Sigmoid colon (tissue), 7 donors: ENCODE data around the gene RSPH1. TPM values are rescaled to one million over a fixed set of nuclear protein-coding genes. Genes with fewer than 3 reads are reported as not detected.

ENCODE experiments used
- DNase-seq: peaks from one replicate; pipeline ENCODE4 v3.0.0-alpha.2; 2019
- H3K27ac ChIP-seq, 4 donors: fragments of 200-600 bp; sonication (generic); one replicate each; pipeline ENCODE4 v1.5.1; 2016 to 2019; ENCODE audit warnings: mild to moderate bottlenecking in 1 of 4
- H3K27me3 ChIP-seq, 3 donors: fragments of 200-600 bp; sonication (generic); one replicate each; pipeline ENCODE4 v1.5.1; 2019; ENCODE audit warnings: mild to moderate bottlenecking in 1 of 3
- H3K36me3 ChIP-seq, 4 donors: fragments of 200-600 bp; sonication (generic); one replicate each; pipeline ENCODE4 v1.5.1; 2016 to 2019
- H3K4me1 ChIP-seq, 4 donors: fragments of 200-600 bp; sonication (generic); one replicate each; pipeline ENCODE4 v1.5.1; 2017 to 2019
- H3K4me3 ChIP-seq, 4 donors: fragments of 200-600 bp; sonication (generic); one replicate each; pipeline ENCODE4 v1.5.1; 2017 to 2019; ENCODE audit warnings: mild to moderate bottlenecking in 2 of 4, moderate library complexity in 1 of 4
- H3K9me3 ChIP-seq, 4 donors: fragments of 200-600 bp in 3 of 4; sonication (generic) in 3 of 4; one replicate each; pipeline versions ENCODE4 v1.5.1 to v1.6.1; 2013 to 2019
- CTCF ChIP-seq, 4 experiments: fragments of 450-650 bp in 3 of 4; fragments of 200-600 bp in 1 of 4; IDR thresholded peaks; one replicate each; pipeline ENCODE4 v1.5.1; 2016 to 2019; ENCODE audit warnings: antibody characterized with exemption in 4 of 4, mild to moderate bottlenecking in 3 of 4, moderate library complexity in 2 of 4
- EP300 ChIP-seq, 4 donors: sonication (generic); formaldehyde crosslinking; IDR thresholded peaks; one replicate each; pipeline ENCODE4 v1.6.1; 2017; ENCODE audit warnings: antibody characterized with exemption in 4 of 4
- POLR2A ChIP-seq, 2 donors: fragments of 450-650 bp; IDR thresholded peaks; one replicate each; pipeline ENCODE4 v1.6.1; 2016; ENCODE audit warnings: antibody characterized with exemption in 2 of 2, mild to moderate bottlenecking in 2 of 2, moderate library complexity in 2 of 2
- POLR2AphosphoS5 ChIP-seq, 4 donors: sonication (generic); formaldehyde crosslinking; IDR thresholded peaks; one replicate each; pipeline ENCODE4 v1.6.1; 2017; ENCODE audit warnings: antibody characterized with exemption in 4 of 4
- WGBS, 2 donors: extraction: QIAGEN DNeasy Blood & Tissue Kit; methylation state at CpG; one replicate each; pipeline ENCODE4 v1.1.7; 2013; 5-methylcytosine and 5-hydroxymethylcytosine counted together
- intact Hi-C: fragments of 100-400 bp; cut with DNase I; formaldehyde crosslinking; loops from one replicate; pipeline ENCODE4 v1.15.1; 2023
- polyA plus RNA-seq, 3 donors: library from polyadenylated mRNA; stranded (reverse); fragments of 200-250 nt; gene quantifications; one replicate each; pipeline ENCODE4 v1.2.3, GENCODE V29; 2013
- total RNA-seq, 4 donors: library from RNA; depleted of rRNA; stranded (reverse); fragments of >200 nt; gene quantifications; one replicate each; pipeline ENCODE4 v1.1.0, GENCODE V29; 2016
- donor health status: healthy with polysubstance abuse.
- donor health status: Bipolar disorder and iron deficiency.
- donor health status: healthy.

RSPH1 gene
- total and polyA plus RNA-seq, 7 donors = 1.2 to 13.4 (median 3.0) TPM; not detected in 2

- no peak overlapping the region for H3K4me3 ChIP-seq
- H3K36me3 ChIP-seq = no peaks in the 10 kb centered on the region
- H3K9me3 ChIP-seq = no peaks in the 10 kb centered on the region
- peaks cover 0 to 6% (median 0%) of the 10 kb centered on the region in 4 donors for H3K4me1 ChIP-seq
- H3K27me3 ChIP-seq = no peaks in the 10 kb centered on the region
- 69 to 87% methylated on average over 3 of the region's 3 CpGs for WGBS, 2 donors
- intact Hi-C loops = no loop called here
- TF ChIP-seq POLR2A (IDR thresholded peaks at IDR 0.05) (no peak), CTCF (IDR thresholded peaks at IDR 0.05) (no peak), EP300 (IDR thresholded peaks at IDR 0.05) (no peak), POLR2AphosphoS5 (IDR thresholded peaks at IDR 0.05) (no peak)
- DNase-seq = no peak
- H3K27ac ChIP-seq = no peak overlapping the region
These were observed 30.3 kb downstream of the RSPH1 start for GRCh38 chr21:42465803-42466127.

- DNase-seq = no peak
- Histone ChIP-seq H3K36me3 (no peaks in the 10 kb centered on the region), H3K9me3 (no peaks in the 10 kb centered on the region), H3K4me3 (no peak overlapping the region), H3K27me3 (no peaks in the 10 kb centered on the region), H3K4me1 (peaks cover 0 to 6% (median 0%) of the 10 kb centered on the region in 4 donors), H3K27ac (no peak overlapping the region)
- no peak for TF ChIP-seq POLR2A (IDR thresholded peaks at IDR 0.05)
- no peak for TF ChIP-seq EP300 (IDR thresholded peaks at IDR 0.05)
- no peak for TF ChIP-seq CTCF (IDR thresholded peaks at IDR 0.05)
- WGBS, 2 donors = 21 to 29% methylated on average over 8 of the region's 8 CpGs
- intact Hi-C loops = no loop called here
These were observed 30.8 kb downstream of the RSPH1 start for GRCh38 chr21:42465008-42465802.

- Histone ChIP-seq H3K27me3 (no peaks in the 10 kb centered on the region), H3K4me3 (no peak overlapping the region), H3K4me1 (peaks cover 0 to 6% (median 0%) of the 10 kb centered on the region in 4 donors), H3K9me3 (no peaks in the 10 kb centered on the region), H3K36me3 (no peaks in the 10 kb centered on the region), H3K27ac (no peak overlapping the region)
- no peak for DNase-seq
- 63 to 69% methylated on average over 17 of the region's 17 CpGs for WGBS, 2 donors
- TF ChIP-seq POLR2A (IDR thresholded peaks at IDR 0.05) (no peak), POLR2AphosphoS5 (IDR thresholded peaks at IDR 0.05) (no peak), EP300 (IDR thresholded peaks at IDR 0.05) (no peak), CTCF (IDR thresholded peaks at IDR 0.05) (no peak)
- intact Hi-C loops = no loop called here
These were observed 32.0 kb downstream of the RSPH1 start for GRCh38 chr21:42463861-42464515.

- Histone ChIP-seq H3K27ac (no peak overlapping the region), H3K4me3 (no peak overlapping the region), H3K9me3 (no peaks in the 10 kb centered on the region), H3K4me1 (peaks cover 0 to 2% (median 0%) of the 10 kb centered on the region in 4 donors), H3K27me3 (no peaks in the 10 kb centered on the region), H3K36me3 (no peaks in the 10 kb centered on the region)
- intact Hi-C loops = no loop called here
- TF ChIP-seq POLR2A (IDR thresholded peaks at IDR 0.05) (peak in 1 of 2 donors; percentile 21), POLR2AphosphoS5 (IDR thresholded peaks at IDR 0.05) (no peak), EP300 (IDR thresholded peaks at IDR 0.05) (no peak)
- 29 to 56% methylated on average over 10 of the region's 10 CpGs for WGBS, 2 donors
- DNase-seq = no peak
These were observed 33.8 kb downstream of the RSPH1 start for GRCh38 chr21:42461881-42462877.

GRCh38 chr21:42461185-42461520, 34.9 kb downstream of the RSPH1 start:
- Histone ChIP-seq H3K27me3 (no peaks in the 10 kb centered on the region), H3K27ac (no peak overlapping the region), H3K9me3 (no peaks in the 10 kb centered on the region), H3K4me3 (no peak overlapping the region), H3K36me3 (no peaks in the 10 kb centered on the region), H3K4me1 (no peaks in the 10 kb centered on the region)
- 48 to 65% methylated on average over 5 of the region's 5 CpGs for WGBS, 2 donors
- intact Hi-C loops = no loop called here
- no peak for TF ChIP-seq POLR2A (IDR thresholded peaks at IDR 0.05)
- TF ChIP-seq EP300 (IDR thresholded peaks at IDR 0.05) = no peak
- no peak for TF ChIP-seq POLR2AphosphoS5 (IDR thresholded peaks at IDR 0.05)
- TF ChIP-seq CTCF (IDR thresholded peaks at IDR 0.05) = no peak
- no peak for DNase-seq
